GM10248 (cell line): ENCODE data around the gene MEIOB.

Experiments used
- CTCF ChIA-PET: fragments of 300-600 bp; sonication (Branson Sonifier 250); formaldehyde crosslinking; extraction: SDS; loops from one replicate; lab custom pipeline; 2021; ENCODE audit warnings: antibody characterized with exemption; lab: Yijun Ruan, JAX
- POLR2A ChIA-PET: fragments of 350-650 bp; sonication (Branson Sonifier 250); formaldehyde crosslinking; extraction: SDS; loops from one replicate; lab custom pipeline; 2020; ENCODE audit warnings: antibody characterized with exemption; lab: Yijun Ruan, JAX
- DNase-seq: peaks from one replicate; pipeline ENCODE4 v3.0.0; 2012; ENCODE audit errors: extremely low spot score
- CTCF ChIP-seq: IDR thresholded peaks from 2 replicates; pipeline ENCODE4 v1.5.1; 2012; ENCODE audit warnings: mild to moderate bottlenecking, low read depth; ENCODE audit errors: extremely low read depth, missing control alignments, control extremely low read depth

Gene MEIOB

GRCh38 chr16:1834096-1834495, 37.9 kb downstream of the MEIOB start:
- no peak for DNase-seq

DNA sequence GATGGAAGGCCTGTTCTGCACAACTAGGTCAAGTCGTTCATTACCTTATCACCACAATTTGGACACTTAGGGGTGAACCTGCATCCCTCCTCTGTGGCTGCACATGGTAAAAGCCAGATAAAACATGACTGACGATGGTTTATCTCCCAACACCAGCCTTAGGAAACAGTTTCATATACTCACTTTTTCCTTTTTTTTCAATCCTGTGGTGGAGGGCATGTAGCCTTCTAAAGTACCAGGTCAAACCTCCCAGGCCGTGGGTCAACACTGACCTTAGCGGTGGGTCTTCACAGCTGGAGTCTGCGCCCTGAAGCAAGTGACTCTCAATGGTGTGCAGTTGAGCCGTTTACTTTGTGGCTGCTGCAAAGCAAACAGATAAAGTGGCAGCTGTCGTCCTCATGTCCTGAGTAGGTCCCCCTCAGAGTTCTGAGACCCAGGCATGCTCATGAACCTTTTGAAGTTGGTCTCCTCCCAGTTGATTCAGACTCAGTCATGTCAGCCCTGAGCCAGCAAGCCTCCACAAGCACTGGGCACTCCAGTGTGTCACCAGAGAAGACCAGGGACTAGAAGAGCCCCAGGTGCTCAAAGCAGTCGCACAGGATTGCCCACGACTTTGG, 39.0 kb downstream of the MEIOB start:
- DNase-seq = no peak
- POLR2A ChIA-PET = no interaction called here

More at GRCh38 chr16:1834096-1834495, 37.9 kb downstream of the MEIOB start:
- ChIA-PET POLR2A (no interaction called here), CTCF (no interaction called here)
- TF ChIP-seq CTCF = no peak

GRCh38 chr16:1831186-1832075, 40.5 kb downstream of the MEIOB start:
- ChIA-PET CTCF (no interaction called here), POLR2A (no interaction called here)
- no peak for TF ChIP-seq CTCF
- no peak for DNase-seq

More for the DNA sequence above, 39.0 kb downstream of the MEIOB start:
- no peak for TF ChIP-seq CTCF
- CTCF ChIA-PET = no interaction called here

GRCh38 chr16:1830213-1830612, 41.8 kb downstream of the MEIOB start:
- no peak for DNase-seq
- CTCF ChIA-PET = no interaction called here
- POLR2A ChIA-PET = no interaction called here
- no peak for TF ChIP-seq CTCF

- no peak for TF ChIP-seq CTCF
- no peak for DNase-seq
- POLR2A ChIA-PET = interaction anchor here (1.3 kb wide), 1 partner anchor 136 kb away, joined by 3 read pairs; the partner anchor contains the start of gene RPS2
- CTCF ChIA-PET = no interaction called here
Observed at GRCh38 chr16:1828645-1829410, 43.1 kb downstream of the MEIOB start.
